SK-N-SH (cell line): Measurements from ENCODE around the gene AP1AR. TPM values are rescaled to one million over a fixed set of nuclear protein-coding genes. Genes with fewer than 3 reads are reported as not detected.

Source experiments
- CTCF ChIA-PET: fragments of 300-600, 350-600 bp; formaldehyde crosslinking; extraction: SDS; loops from one replicate; lab custom pipeline; 2021; lab: Yijun Ruan, JAX
- POLR2A ChIA-PET: fragments of 350-600 bp; sonication (Branson Sonifier 250); formaldehyde crosslinking; extraction: SDS; loops from one replicate; lab custom pipeline; 2020; ENCODE audit warnings: antibody characterized with exemption, inconsistent platforms; lab: Yijun Ruan, JAX
- DNase-seq: peaks from one replicate; pipeline ENCODE4 v3.0.0; 2012
- H2AFZ ChIP-seq: fragments of 200-600 bp; sonication (generic); 2 replicates; pipeline ENCODE4 v1.8.1; 2016; ENCODE audit warnings: antibody characterized with exemption, mild to moderate bottlenecking, low read depth
- H3F3A ChIP-seq: fragments of 200-600 bp; sonication (generic); replicated peaks from 2 replicates; pipeline ENCODE3; 2016; ENCODE audit warnings: antibody characterized with exemption, mild to moderate bottlenecking; ENCODE audit not compliant: insufficient read depth
- H3K27ac ChIP-seq, 2 experiments: fragments of 200-500 bp in 1 of 2; fragments of 200-600 bp in 1 of 2; sonication (Bioruptor generic) in 1 of 2; sonication (generic), shearing (Covaris generic) in 1 of 2; 2 replicates each; pipeline versions ENCODE4 v1.5.1 to v1.6.1; 2014 to 2016; ENCODE audit warnings: low read depth in 2 of 2, inconsistent platforms in 1 of 2, low read length in 1 of 2, mild to moderate bottlenecking in 1 of 2, mixed read lengths in 1 of 2
- H3K27me3 ChIP-seq: fragments of 200-600 bp; sonication (generic), shearing (Covaris generic); 2 replicates; pipeline ENCODE4 v1.6.1; 2016; ENCODE audit warnings: mixed run types; ENCODE audit not compliant: insufficient read depth
- H3K36me3 ChIP-seq, 2 experiments: fragments of 200-500 bp in 1 of 2; fragments of 200-600 bp in 1 of 2; sonication (Bioruptor generic) in 1 of 2; sonication (generic) in 1 of 2; replicated peaks in 1 of 2; 2 replicates each; pipeline versions ENCODE3 to v1.5.1; 2014 to 2016; ENCODE audit warnings: low read length in 1 of 2, mild to moderate bottlenecking in 1 of 2; ENCODE audit not compliant: insufficient read depth in 2 of 2, control insufficient read depth in 1 of 2
- H3K4me1 ChIP-seq, 2 experiments: fragments of 200-500 bp in 1 of 2; fragments of 200-600 bp in 1 of 2; sonication (Bioruptor generic) in 1 of 2; sonication (generic), shearing (Covaris generic) in 1 of 2; 2 replicates each; pipeline versions ENCODE4 v1.5.1 to v1.6.1; 2014 to 2016; ENCODE audit warnings: low read depth in 1 of 2, low read length in 1 of 2, mixed run types in 1 of 2; ENCODE audit not compliant: insufficient read depth in 2 of 2, control insufficient read depth in 1 of 2
- H3K4me2 ChIP-seq: fragments of 200-600 bp; sonication (generic), shearing (Covaris generic); 2 replicates; pipeline ENCODE4 v1.6.1; 2017; ENCODE audit warnings: mixed run types
- H3K4me3 ChIP-seq, 2 experiments: fragments of 200-500 bp in 1 of 2; fragments of 200-600 bp in 1 of 2; sonication (Bioruptor generic) in 1 of 2; sonication (generic), shearing (Covaris generic) in 1 of 2; 2 replicates each; pipeline versions ENCODE4 v1.5.1 to v1.8.1; 2014 to 2016; ENCODE audit warnings: low read depth in 2 of 2, inconsistent platforms in 1 of 2, low read length in 1 of 2, mild to moderate bottlenecking in 1 of 2, mixed read lengths in 1 of 2, moderate library complexity in 1 of 2
- H3K79me2 ChIP-seq: fragments of 200-600 bp; sonication (generic); 2 replicates; pipeline ENCODE4 v1.8.1; 2017; ENCODE audit warnings: mild to moderate bottlenecking; ENCODE audit not compliant: insufficient read depth
- H3K9ac ChIP-seq: fragments of 200-600 bp; sonication (generic); 2 replicates; pipeline ENCODE4 v1.6.1; 2017; ENCODE audit warnings: mixed run types
- H3K9me2 ChIP-seq: fragments of 200-600 bp; sonication (generic); 2 replicates; pipeline ENCODE4 v1.6.1; 2017; ENCODE audit warnings: mixed run types
- H3K9me3 ChIP-seq: fragments of 200-600 bp; sonication (generic); 2 replicates; pipeline ENCODE4 v1.6.1; 2017; ENCODE audit warnings: mixed run types, mild to moderate bottlenecking, moderate library complexity
- H4K20me1 ChIP-seq: fragments of 200-600 bp; sonication (generic); 2 replicates; pipeline ENCODE4 v1.6.1; 2017; ENCODE audit warnings: mild to moderate bottlenecking, mixed run types; ENCODE audit not compliant: insufficient read depth
- CTCF ChIP-seq: fragments of 200-600 bp; sonication (generic); IDR thresholded peaks from 2 replicates; pipeline ENCODE4 v1.6.1; 2017; ENCODE audit warnings: antibody characterized with exemption, mild to moderate bottlenecking, moderate library complexity
- ELF1 ChIP-seq: IDR thresholded peaks from 2 replicates; pipeline ENCODE4 v1.4.0; 2012
- EP300 ChIP-seq, 2 experiments: IDR thresholded peaks; 2 replicates each; pipeline versions ENCODE4 v1.4.0 to v1.6.1; 2012; ENCODE audit warnings: borderline replicate concordance in 1 of 2, low read depth in 1 of 2, low read length in 1 of 2
- EZH2phosphoT487 ChIP-seq: fragments of 200-600 bp; sonication (generic); IDR thresholded peaks from 2 replicates; pipeline ENCODE4 v1.6.1; 2017; ENCODE audit warnings: low read depth, mixed run types, mild to moderate bottlenecking, antibody characterized with exemption, moderate library complexity, borderline replicate concordance
- JUND ChIP-seq: IDR thresholded peaks from 2 replicates; pipeline ENCODE4 v1.4.0; 2012
- PBX3 ChIP-seq: IDR thresholded peaks from 2 replicates; pipeline ENCODE4; 2012
- POLR2AphosphoS5 ChIP-seq: IDR thresholded peaks from 2 replicates; pipeline ENCODE4 v1.6.1; 2012; ENCODE audit warnings: low read depth, low read length
- RFX5 ChIP-seq: IDR thresholded peaks from 2 replicates; pipeline ENCODE4 v1.6.1; 2012; ENCODE audit warnings: mild to moderate bottlenecking, improper control_type of control experiment, low read length
- SMC3 ChIP-seq: IDR thresholded peaks from 2 replicates; pipeline ENCODE4 v1.6.1; 2012; ENCODE audit warnings: low read depth, low read length, improper control_type of control experiment
- TAF1 ChIP-seq: IDR thresholded peaks from 2 replicates; pipeline ENCODE4 v1.6.1; 2012; ENCODE audit warnings: low read depth, mild to moderate bottlenecking, low read length, moderate library complexity, borderline replicate concordance
- WGBS: methylation state at CpG from one replicate; pipeline ENCODE4 v1.1.6; 2017; ENCODE audit warnings: low lambda C conversion rate; 5-methylcytosine and 5-hydroxymethylcytosine counted together
- polyA plus RNA-seq, 3 experiments: library from polyadenylated mRNA; depleted of rRNA; stranded (reverse); fragments of >200 nt; gene quantifications; 2 replicates each; pipeline ENCODE4 v1.2.3, GENCODE V29; 2012

Gene AP1AR
- polyA plus RNA-seq, 1 of the 3 experiments (the other 2 are of a cell fraction): 8.5 TPM

DNA sequence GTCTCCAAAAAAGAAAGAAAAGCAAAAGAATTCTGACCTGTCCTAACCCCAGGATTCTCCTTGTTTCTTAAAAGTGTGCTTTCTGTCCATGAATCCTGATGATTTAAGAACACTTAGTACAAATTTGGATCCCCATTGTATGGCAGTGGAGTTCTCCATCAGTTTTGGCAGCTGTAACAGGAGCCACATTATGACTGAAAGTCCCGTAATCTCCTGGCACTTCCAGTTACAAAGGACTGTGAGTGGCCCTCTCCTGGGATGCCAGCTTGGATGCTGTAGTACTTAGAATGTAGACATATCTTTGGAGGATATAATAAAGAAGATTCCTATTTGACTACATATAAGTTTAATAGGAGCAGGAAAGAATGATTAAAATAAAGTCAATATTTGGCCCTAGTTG is 20.6 kb downstream of the AP1AR start:
- no peak for DNase-seq
- H2AFZ ChIP-seq: no peak overlapping the region
- CTCF ChIA-PET: interaction anchor here (1.9 to 3.0 kb wide), 3 partner anchors 9 to 153 kb away, joined by 5 to 12 read pairs (median 8); no protein-coding TSS in a partner anchor
- no peaks in the 10 kb centered on the region for H3F3A ChIP-seq
- no peaks in the 10 kb centered on the region for H3K9me3 ChIP-seq
- POLR2A ChIA-PET: no interaction called here
- no peaks in the 10 kb centered on the region for H3K79me2 ChIP-seq
- H3K4me1 ChIP-seq: peaks cover 0 to 5% of the 10 kb centered on the region in 2 experiments; a peak in 2 of 4 replicates
- no peaks in the 10 kb centered on the region for H3K9me2 ChIP-seq
- H3K27me3 ChIP-seq: no peaks in the 10 kb centered on the region
- no peak for TF ChIP-seq CTCF
- no peak for TF ChIP-seq EZH2phosphoT487
- TF ChIP-seq EP300 (IDR thresholded peaks at IDR 0.05; ENCODE audit: borderline replicate concordance in 1 of 2, low read depth in 1 of 2, low read length in 1 of 2): no peak
- no peak for TF ChIP-seq ELF1
- TF ChIP-seq TAF1: no peak
- no peak overlapping the region for H3K9ac ChIP-seq
- no peak overlapping the region for H3K27ac ChIP-seq
- no peak overlapping the region for H3K4me3 ChIP-seq
- H3K4me2 ChIP-seq: no peak overlapping the region
- peaks cover 11 to 12% of the 10 kb centered on the region in 2 experiments for H3K36me3 ChIP-seq
- H4K20me1 ChIP-seq: no peaks in the 10 kb centered on the region
- WGBS: 94% methylated on average over 1 of the region's 1 CpG

DNA sequence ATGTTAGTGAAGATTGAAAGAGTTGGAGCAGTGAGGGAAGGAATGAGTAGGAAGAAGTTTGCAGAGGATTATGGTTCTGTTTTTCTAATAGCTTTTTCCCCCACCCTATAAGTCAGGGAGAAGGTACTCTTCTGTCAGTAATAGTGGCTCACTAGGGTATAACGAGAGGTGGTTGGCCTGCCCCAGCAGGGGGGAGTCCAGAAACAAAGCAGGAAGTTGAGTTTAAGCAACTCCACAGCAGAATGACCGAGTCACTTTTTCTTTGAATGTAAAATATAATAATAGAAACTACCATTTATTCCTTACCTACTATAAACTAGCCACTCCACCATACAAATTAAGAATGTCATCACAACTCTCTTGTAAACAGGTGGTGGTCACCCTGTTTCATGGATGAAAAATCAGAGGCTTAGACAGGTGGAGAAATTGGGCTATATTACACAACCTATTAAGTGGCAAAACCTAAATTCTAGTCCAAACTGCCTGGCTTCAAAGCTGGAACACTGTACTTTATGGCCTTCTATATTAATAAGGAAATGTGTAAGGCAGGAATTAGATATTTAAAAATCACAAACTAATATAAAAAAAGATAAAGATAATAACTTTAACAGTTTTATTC is 21.9 kb downstream of the AP1AR start:
- no peak overlapping the region for H3K27ac ChIP-seq
- POLR2A ChIA-PET: no interaction called here
- H3K9ac ChIP-seq: no peak overlapping the region
- no peak overlapping the region for H2AFZ ChIP-seq
- H3K36me3 ChIP-seq: peaks cover 16 to 19% of the 10 kb centered on the region in 2 experiments
- H3K9me2 ChIP-seq: no peaks in the 10 kb centered on the region; the same call in 1 of the 2 replicates
- no peaks in the 10 kb centered on the region for H3K27me3 ChIP-seq
- no peaks in the 10 kb centered on the region for H3K79me2 ChIP-seq
- TF ChIP-seq CTCF (no peak), PBX3 (no peak), POLR2AphosphoS5 (no peak), RFX5 (no peak), SMC3 (no peak), JUND (no peak)
- no peak overlapping the region for H3K4me3 ChIP-seq
- H3K9me3 ChIP-seq: no peaks in the 10 kb centered on the region
- peaks cover 0 to 5% of the 10 kb centered on the region in 2 experiments; a peak in 2 of 4 replicates for H3K4me1 ChIP-seq
- H3F3A ChIP-seq: no peaks in the 10 kb centered on the region
- WGBS: 95% methylated on average over 2 of the region's 2 CpGs
- DNase-seq: no peak
- CTCF ChIA-PET: no interaction called here
- no peak overlapping the region for H3K4me2 ChIP-seq
- no peaks in the 10 kb centered on the region for H4K20me1 ChIP-seq
